ENCODE measurements around the gene CD207. TPM values are rescaled to one million over a fixed set of nuclear protein-coding genes. Genes with fewer than 3 reads are reported as not detected.

CD207 gene
- polyA plus RNA-seq, 1 donor from 2014 or later = not detected

- no peak within 1 kb of the TSS for H3K27ac ChIP-seq (ENCODE audit: low read length)
- no peaks in the 10 kb centered on the region for H3K9me3 ChIP-seq (ENCODE audit: low read length)
- no peak within 1 kb of the TSS for H2AFZ ChIP-seq (ENCODE audit: low read depth, low read length)
- no peaks in the 10 kb centered on the region for H3F3A ChIP-seq (ENCODE audit: insufficient read depth, low read length, poor library complexity, severe bottlenecking)
- no peaks in the 10 kb centered on the region for H3K27me3 ChIP-seq (ENCODE audit: insufficient read depth, low read depth, low read length)
- H3K4me2 ChIP-seq (ENCODE audit: low read length) = no peak within 1 kb of the TSS
- no peaks in the 10 kb centered on the region for H3K36me3 ChIP-seq (ENCODE audit: insufficient read depth, low read length)
- H3K9me2 ChIP-seq (ENCODE audit: insufficient read depth, low read length) = no peaks in the 10 kb centered on the region
- no peaks in the 10 kb centered on the region for H3K79me2 ChIP-seq (replicated peaks; ENCODE audit: insufficient read depth, low read length)
- no peak within 1 kb of the TSS for H3K4me3 ChIP-seq (ENCODE audit: low read length)
- no peaks in the 10 kb centered on the region for H4K20me1 ChIP-seq (ENCODE audit: insufficient read depth)
- TF ChIP-seq EZH2 (IDR thresholded peaks at IDR 0.05; ENCODE audit: borderline replicate concordance, insufficient read depth, low read length, poor library complexity, severe bottlenecking) = no peak
- TF ChIP-seq SMC3 (conservative IDR thresholded peaks at IDR 0.05; ENCODE audit: poor library complexity) = no peak
- no peak for TF ChIP-seq CTCF (IDR thresholded peaks at IDR 0.05; ENCODE audit: poor library complexity, severe bottlenecking)
- no peak for TF ChIP-seq MXI1 (conservative IDR thresholded peaks at IDR 0.05; ENCODE audit: poor library complexity, severe bottlenecking)
- no peak for TF ChIP-seq TAF1 (IDR thresholded peaks at IDR 0.05; ENCODE audit: low read depth)
- TF ChIP-seq REST (IDR thresholded peaks at IDR 0.05; ENCODE audit: borderline replicate concordance) = no peak
- H3K9ac ChIP-seq (ENCODE audit: low read length) = no peak within 1 kb of the TSS
Measured at GRCh38 chr2:70820499-70820898, 15.1 kb downstream of the CD207 start, which contains the start of gene CLEC4F. Gene CLEC4F, minus strand, starts transcription at chr2:70820599. Its CDS starts 76 bp downstream, at chr2:70820523.

- H3K27me3 ChIP-seq (ENCODE audit: insufficient read depth, low read depth, low read length) = no peaks in the 10 kb centered on the region
- H3K27ac ChIP-seq (ENCODE audit: low read length) = no peak overlapping the region
- H4K20me1 ChIP-seq (ENCODE audit: insufficient read depth) = no peaks in the 10 kb centered on the region
- no peak overlapping the region for H3K9ac ChIP-seq (ENCODE audit: low read length)
- H3K9me3 ChIP-seq (ENCODE audit: low read length) = no peaks in the 10 kb centered on the region
- no peaks in the 10 kb centered on the region for H3F3A ChIP-seq (ENCODE audit: insufficient read depth, low read length, poor library complexity, severe bottlenecking)
- no peaks in the 10 kb centered on the region for H3K9me2 ChIP-seq (ENCODE audit: insufficient read depth, low read length)
- H3K79me2 ChIP-seq (replicated peaks; ENCODE audit: insufficient read depth, low read length) = no peaks in the 10 kb centered on the region
- TF ChIP-seq POLR2AphosphoS5 (IDR thresholded peaks at IDR 0.05) = no peak
- no peak for TF ChIP-seq EZH2 (IDR thresholded peaks at IDR 0.05; ENCODE audit: borderline replicate concordance, insufficient read depth, low read length, poor library complexity, severe bottlenecking)
- no peak for TF ChIP-seq MXI1 (conservative IDR thresholded peaks at IDR 0.05; ENCODE audit: poor library complexity, severe bottlenecking)
- no peak for TF ChIP-seq TAF1 (IDR thresholded peaks at IDR 0.05; ENCODE audit: low read depth)
- no peak for TF ChIP-seq REST (IDR thresholded peaks at IDR 0.05; ENCODE audit: borderline replicate concordance)
- no peak for TF ChIP-seq RAD21 (conservative IDR thresholded peaks at IDR 0.05)
- no peak for TF ChIP-seq EP300 (conservative IDR thresholded peaks at IDR 0.05; ENCODE audit: poor library complexity, severe bottlenecking)
- TF ChIP-seq SMC3 (conservative IDR thresholded peaks at IDR 0.05; ENCODE audit: poor library complexity) = no peak
- TF ChIP-seq CTCF (IDR thresholded peaks at IDR 0.05; ENCODE audit: poor library complexity, severe bottlenecking) = no peak
- no peak overlapping the region for H2AFZ ChIP-seq (ENCODE audit: low read depth, low read length)
- no peak overlapping the region for H3K4me3 ChIP-seq (ENCODE audit: low read length)
- H3K4me2 ChIP-seq (ENCODE audit: low read length) = no peak overlapping the region
- H3K36me3 ChIP-seq (ENCODE audit: insufficient read depth, low read length) = no peaks in the 10 kb centered on the region
Measured at GRCh38 chr2:70817284-70817954, 18.2 kb downstream of the CD207 start.

Measured in neural cell (in vitro differentiated cells).